ENCODE data around the gene GET4. TPM values are rescaled to one million over a fixed set of nuclear protein-coding genes. Genes with fewer than 3 reads are reported as not detected.
A peak's percentile ranks its signal among the peaks of the same experiment; 100 is the strongest.

Gene GET4
- total and polyA plus RNA-seq, 2 of the 4 experiments (the other 2 are of a cell fraction) = 11.3 to 30.9 TPM

DNA sequence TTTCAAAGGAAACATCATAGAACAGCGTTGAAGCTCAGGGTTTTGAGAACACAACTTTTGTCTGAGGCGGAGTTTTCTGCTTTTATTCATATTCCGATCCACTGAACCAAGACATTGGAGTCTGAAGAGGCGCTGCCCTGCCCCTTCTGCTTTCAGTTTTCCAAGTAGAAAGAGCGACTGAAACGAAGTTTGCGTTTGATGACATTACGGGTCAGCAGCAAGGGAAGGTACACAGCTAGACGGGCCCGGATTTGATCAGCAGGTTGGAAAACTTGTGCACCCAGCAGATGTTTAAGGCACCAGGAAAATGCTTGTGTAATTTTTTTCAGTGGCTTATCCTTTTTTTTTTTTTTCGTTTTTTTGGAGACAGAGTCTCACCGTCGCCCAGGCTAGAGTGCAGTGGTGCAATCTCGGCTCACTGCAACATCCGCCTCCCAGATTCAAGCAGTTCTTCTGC, 43.4 kb upstream of the GET4 start:
- TF ChIP-seq NFE2L2 (IDR thresholded peaks at IDR 0.05; ENCODE audit: low read depth, low read length) = no peak
- no peak overlapping the region for H4K91ac ChIP-seq (ENCODE audit: insufficient read depth, low read depth, low read length)
- ATAC-seq (ENCODE audit: low read depth) (no peak), DNase-seq (no peak)
- H3K27ac ChIP-seq (ENCODE audit: insufficient read depth, low read length) = no peak overlapping the region
- H3K23ac ChIP-seq (ENCODE audit: low read depth, low read length) = no peak overlapping the region
- intact Hi-C loops (cut with micrococcal nuclease) = no loop called here
- peak overlapping the region in 1 of 2 experiments; percentile 10; a peak in 1 of 4 replicates for H4K8ac ChIP-seq (ENCODE audit: low read depth in 2 of 2, low read length in 2 of 2)
- no peaks in the 10 kb centered on the region for H3K9me3 ChIP-seq (ENCODE audit: control insufficient read depth, insufficient read depth, low read length)
- peak overlapping the region; percentile 17; the same call in 1 of the 2 replicates for H3K18ac ChIP-seq (ENCODE audit: low read depth, low read length)
- no peak overlapping the region; the same call in 1 of the 2 replicates for H2BK20ac ChIP-seq (ENCODE audit: low read depth, low read length)
- H3K9me1 ChIP-seq (ENCODE audit: insufficient read depth, low read length) = peaks cover 21% of the 10 kb centered on the region
- H3K4me2 ChIP-seq (ENCODE audit: low read depth, low read length) = peak overlapping the region; percentile 23; the same call in 1 of the 2 replicates
- dilution Hi-C loops (cut with HindIII; ENCODE audit: low sequenced_read_pairs, unreplicated experiment) = no loop called here
- peaks cover 24 to 82% of the 10 kb centered on the region in 2 experiments for H3K79me1 ChIP-seq (ENCODE audit: low read depth in 1 of 2, low read length in 2 of 2)
- no TSS peak for BruUV-seq (replicated peaks)
- no peak overlapping the region for H4K5ac ChIP-seq (ENCODE audit: low read depth, low read length)
- WGBS, 2 experiments (ENCODE audit: extremely low coverage in 2 of 2, insufficient read length in 1 of 2) = 93% methylated on average over 7 of the region's 15 CpGs; no CpG with 5 or more reads in 1 of the 2 experiments
- H2BK120ac ChIP-seq (ENCODE audit: low read depth, low read length) = peak overlapping the region; percentile 18; the same call in 1 of the 2 replicates
- H3K4me1 ChIP-seq (ENCODE audit: control insufficient read depth, insufficient read depth, low read length) = peaks cover 22% of the 10 kb centered on the region
- no peak overlapping the region for H3K56ac ChIP-seq (ENCODE audit: extremely low read depth, insufficient read depth, low read length)
- H2AK9ac ChIP-seq (replicated peaks; ENCODE audit: low read depth, low read length, poor library complexity) = no peak overlapping the region
- peaks cover 60% of the 10 kb centered on the region for H4K20me1 ChIP-seq (ENCODE audit: insufficient read depth, low read length)
- peaks cover 6% of the 10 kb centered on the region for H3K36me3 ChIP-seq (ENCODE audit: control insufficient read depth, insufficient read depth, low read length)
- peak overlapping the region; percentile 55; the same call in 1 of the 2 replicates for H3K4ac ChIP-seq (ENCODE audit: low read depth, low read length)
- POLR2A ChIA-PET (ENCODE audit: unreplicated experiment) = no interaction called here
- H2AK5ac ChIP-seq (ENCODE audit: low read depth, low read length) = peak overlapping the region; percentile 72; the same call in 1 of the 2 replicates
- in situ Hi-C loops (cut with MboI; ENCODE audit: low sequenced_read_pairs) = no loop called here
- H2BK5ac ChIP-seq (ENCODE audit: low read depth, low read length, poor library complexity, severe bottlenecking) = peak overlapping the region; percentile 22
- H2AFZ ChIP-seq (replicated peaks; ENCODE audit: low read length, poor library complexity) = no peak overlapping the region
- H2BK15ac ChIP-seq (ENCODE audit: low read depth, low read length) = no peak overlapping the region
- H3K9ac ChIP-seq (ENCODE audit: low read depth, low read length) = no peak overlapping the region
- CTCF ChIA-PET = interaction anchor here (0.6 to 1.1 kb wide), 3 partner anchors 10 to 287 kb away, joined by 3 to 12 read pairs (median 3); no protein-coding TSS in a partner anchor
- H3K27me3 ChIP-seq (ENCODE audit: control insufficient read depth, insufficient read depth, low read length) = no peaks in the 10 kb centered on the region
- H3K4me3 ChIP-seq (ENCODE audit: insufficient read depth, low read depth, low read length) = no peak overlapping the region
- H3K14ac ChIP-seq (replicated peaks; ENCODE audit: low read depth, low read length) = no peak overlapping the region

Data from IMR-90 (cell line).